GM18526 (cell line): ENCODE measurements around the gene HMGN1.
A peak's percentile ranks its signal among the peaks of the same experiment; 100 is the strongest.

Experiments
- POLR2A ChIP-seq: IDR thresholded peaks from 3 replicates; pipeline ENCODE4 v1.6.1; 2011; ENCODE audit not compliant: insufficient read length; ENCODE audit errors: extremely low read depth

HMGN1 gene

GRCh38 chr21:39326607-39327307, 22.1 kb downstream of the HMGN1 start:
- TF ChIP-seq POLR2A: no peak

GRCh38 chr21:39325458-39325857, 23.4 kb downstream of the HMGN1 start:
- no peak for TF ChIP-seq POLR2A

- no peak for TF ChIP-seq POLR2A
These were observed 27.5 kb downstream of the HMGN1 start for GRCh38 chr21:39321424-39321823.

GRCh38 chr21:39319814-39320332, 29.0 kb downstream of the HMGN1 start:
- no peak for TF ChIP-seq POLR2A

- TF ChIP-seq POLR2A: no peak
These were observed 29.6 kb downstream of the HMGN1 start for GRCh38 chr21:39319251-39319756.

- no peak for TF ChIP-seq POLR2A
These were observed 30.6 kb downstream of the HMGN1 start for GRCh38 chr21:39318091-39318959.

- no peak for TF ChIP-seq POLR2A
These were observed 31.5 kb downstream of the HMGN1 start for GRCh38 chr21:39317134-39318090.

- TF ChIP-seq POLR2A: no peak
These were observed 32.2 kb downstream of the HMGN1 start for GRCh38 chr21:39316729-39317128.

GRCh38 chr21:39315603-39316445, 33.1 kb downstream of the HMGN1 start:
- no peak for TF ChIP-seq POLR2A

GRCh38 chr21:39314143-39315027, 34.5 kb downstream of the HMGN1 start:
- no peak for TF ChIP-seq POLR2A

- TF ChIP-seq POLR2A: peak; percentile 64
These were observed 35.2 kb downstream of the HMGN1 start, which contains the start of gene BRWD1 for GRCh38 chr21:39313571-39314142. Gene BRWD1 (minus strand): TSS chr21:39313632. CDS start chr21:39313491, 141 bp downstream.

GRCh38 chr21:39313042-39313570, 35.8 kb downstream of the HMGN1 start:
- TF ChIP-seq POLR2A: no peak
